Limb (tissue), 2 donors: ENCODE data around the gene DNER.
"Not testable (repeated sequence)": the region's sequence is repeated elsewhere in the genome, so short reads cannot be mapped to it uniquely, and the experiment has no call there.

ENCODE experiments used
- DNase-seq, 2 donors: peaks; one replicate each; pipeline ENCODE4 v3.0.0-alpha.2; 2016; ENCODE audit errors: extremely low spot score in 2 of 2

The DNER gene

GRCh38 chr2:229714080-229714735, at the start of gene DNER:
DNER (minus strand) TSS chr2:229714555; CDS start chr2:229714423, 132 bp downstream.
- peak in 1 of 2 donors; percentile 85 for DNase-seq

- DNase-seq = no peak
Observed at GRCh38 chr2:229761663-229762062, 47.3 kb upstream of the DNER start.

GRCh38 chr2:229757462-229757861, 43.1 kb upstream of the DNER start:
- not testable (repeated sequence) for DNase-seq

- no peak for DNase-seq
Observed at GRCh38 chr2:229752970-229753729, 38.8 kb upstream of the DNER start.

GRCh38 chr2:229749779-229750178, 35.4 kb upstream of the DNER start:
- DNase-seq = no peak

GRCh38 chr2:229748950-229749349, 34.6 kb upstream of the DNER start:
- DNase-seq = no peak

- DNase-seq = not testable (repeated sequence)
Observed at GRCh38 chr2:229742691-229743090, 28.3 kb upstream of the DNER start.

- no peak for DNase-seq
Observed at GRCh38 chr2:229740279-229740678, 25.9 kb upstream of the DNER start.

- no peak for DNase-seq
Observed at GRCh38 chr2:229738024-229738625, 23.8 kb upstream of the DNER start.

GRCh38 chr2:229734410-229734809, 20.1 kb upstream of the DNER start:
- no peak for DNase-seq

- DNase-seq = no peak
Observed at GRCh38 chr2:229733611-229734245, 19.4 kb upstream of the DNER start.

GRCh38 chr2:229732897-229733296, 18.5 kb upstream of the DNER start:
- no peak for DNase-seq

GRCh38 chr2:229731916-229732315, 17.6 kb upstream of the DNER start:
- no peak for DNase-seq

GRCh38 chr2:229731363-229731762, 17.0 kb upstream of the DNER start:
- DNase-seq = no peak

- DNase-seq = no peak
Observed at GRCh38 chr2:229728370-229728769, 14.0 kb upstream of the DNER start.

GRCh38 chr2:229726643-229727042, 12.3 kb upstream of the DNER start:
- no peak for DNase-seq

- DNase-seq = no peak
Observed at GRCh38 chr2:229725716-229726574, 11.6 kb upstream of the DNER start.

GRCh38 chr2:229723192-229723591, 8.8 kb upstream of the DNER start:
- DNase-seq = not testable (repeated sequence)

- DNase-seq = no peak
Observed at GRCh38 chr2:229719926-229720647, 5.7 kb upstream of the DNER start.

GRCh38 chr2:229718057-229718456, 3.7 kb upstream of the DNER start:
- no peak for DNase-seq
